ENCODE data around the gene NRP1. TPM values are rescaled to one million over a fixed set of nuclear protein-coding genes. Genes with fewer than 3 reads are reported as not detected.

NRP1 gene
- total and polyA plus RNA-seq, 4 donors: 18.5 to 188 (median 71.7) TPM

- Histone ChIP-seq H3K4me1 (ENCODE audit: control insufficient read depth in 5 of 5, insufficient read depth in 5 of 5, low read length in 5 of 5) (peaks cover 2 to 18% (median 8%) of the 10 kb centered on the region in 5 donors), H3K4me3 (no peak overlapping the region), H3K27me3 (ENCODE audit: control insufficient read depth in 3 of 3, insufficient read depth in 3 of 3, low read length in 2 of 3) (no peaks in the 10 kb centered on the region), H3K36me3 (ENCODE audit: control insufficient read depth in 4 of 4, insufficient read depth in 4 of 4, low read length in 4 of 4) (peaks cover 18 to 59% (median 32%) of the 10 kb centered on the region in 4 donors), H3K9me3 (ENCODE audit: control insufficient read depth in 4 of 4, insufficient read depth in 3 of 4, low read length in 3 of 4) (no peaks in the 10 kb centered on the region), H3K9ac (ENCODE audit: insufficient read depth in 1 of 2, low read length in 2 of 2) (no peak overlapping the region), H3K27ac (ENCODE audit: low read depth in 1 of 2, low read length in 1 of 2) (no peak overlapping the region)
- no peak for DNase-seq
- TF ChIP-seq CTCF (IDR thresholded peaks at IDR 0.05; ENCODE audit: control extremely low read depth, extremely low read depth): no peak
- WGBS, 2 donors: 91 to 95% methylated on average over 3 of the region's 3 CpGs
- ATAC-seq (ENCODE audit: insufficient read depth, low FRiP score): no peak
Observed at GRCh38 chr10:33209802-33210201, 124.7 kb downstream of the NRP1 start.

GRCh38 chr10:33208166-33208565 is 126.3 kb downstream of the NRP1 start:
- no peak for TF ChIP-seq CTCF (IDR thresholded peaks at IDR 0.05; ENCODE audit: control extremely low read depth, extremely low read depth)
- 83 to 95% methylated on average over 4 of the region's 4 CpGs for WGBS, 2 donors
- no peaks in the 10 kb centered on the region for H3K9me3 ChIP-seq (ENCODE audit: control insufficient read depth in 4 of 4, insufficient read depth in 3 of 4, low read length in 3 of 4)

GRCh38 chr10:33204031-33204430 is 130.4 kb downstream of the NRP1 start:
- TF ChIP-seq CTCF (IDR thresholded peaks at IDR 0.05; ENCODE audit: control extremely low read depth, extremely low read depth): no peak
- DNase-seq (peak in 1 of 3 donors; percentile 50), ATAC-seq (ENCODE audit: insufficient read depth, low FRiP score) (no peak)
- peaks cover 0 to 6% (median 0%) of the 10 kb centered on the region in 5 donors for H3K4me1 ChIP-seq (ENCODE audit: control insufficient read depth in 5 of 5, insufficient read depth in 5 of 5, low read length in 5 of 5)
- WGBS, 2 donors: 67 to 82% methylated on average over 7 of the region's 7 CpGs
- no peaks in the 10 kb centered on the region for H3K27me3 ChIP-seq (ENCODE audit: control insufficient read depth in 3 of 3, insufficient read depth in 3 of 3, low read length in 2 of 3)
- H3K9ac ChIP-seq (ENCODE audit: insufficient read depth in 1 of 2, low read length in 2 of 2): no peak overlapping the region
- H3K36me3 ChIP-seq (ENCODE audit: control insufficient read depth in 4 of 4, insufficient read depth in 4 of 4, low read length in 4 of 4): peaks cover 16 to 57% (median 52%) of the 10 kb centered on the region in 4 donors
- no peak overlapping the region for H3K27ac ChIP-seq (ENCODE audit: low read depth in 1 of 2, low read length in 1 of 2)
- H3K4me3 ChIP-seq: no peak overlapping the region
- no peaks in the 10 kb centered on the region for H3K9me3 ChIP-seq (ENCODE audit: control insufficient read depth in 4 of 4, insufficient read depth in 3 of 4, low read length in 3 of 4)

More at GRCh38 chr10:33208166-33208565, 126.3 kb downstream of the NRP1 start:
- no peak overlapping the region for H3K4me3 ChIP-seq
- H3K36me3 ChIP-seq (ENCODE audit: control insufficient read depth in 4 of 4, insufficient read depth in 4 of 4, low read length in 4 of 4): peaks cover 12 to 50% (median 28%) of the 10 kb centered on the region in 4 donors
- ATAC-seq (ENCODE audit: insufficient read depth, low FRiP score) (no peak), DNase-seq (no peak)
- no peaks in the 10 kb centered on the region for H3K27me3 ChIP-seq (ENCODE audit: control insufficient read depth in 3 of 3, insufficient read depth in 3 of 3, low read length in 2 of 3)
- H3K4me1 ChIP-seq (ENCODE audit: control insufficient read depth in 5 of 5, insufficient read depth in 5 of 5, low read length in 5 of 5): peaks cover under 1 to 18% (median 8%) of the 10 kb centered on the region in 5 donors
- H3K27ac ChIP-seq (ENCODE audit: low read depth in 1 of 2, low read length in 1 of 2): no peak overlapping the region
- no peak overlapping the region for H3K9ac ChIP-seq (ENCODE audit: insufficient read depth in 1 of 2, low read length in 2 of 2)

- Histone ChIP-seq H3K4me1 (ENCODE audit: control insufficient read depth in 5 of 5, insufficient read depth in 5 of 5, low read length in 5 of 5) (peaks cover 0 to 7% (median 6%) of the 10 kb centered on the region in 5 donors), H3K27ac (ENCODE audit: low read depth in 1 of 2, low read length in 1 of 2) (peak overlapping the region in 1 of 2 donors; percentile 14), H3K36me3 (ENCODE audit: control insufficient read depth in 4 of 4, insufficient read depth in 4 of 4, low read length in 4 of 4) (peaks cover 9 to 60% (median 57%) of the 10 kb centered on the region in 4 donors), H3K9me3 (ENCODE audit: control insufficient read depth in 4 of 4, insufficient read depth in 3 of 4, low read length in 3 of 4) (no peaks in the 10 kb centered on the region), H3K27me3 (ENCODE audit: control insufficient read depth in 3 of 3, insufficient read depth in 3 of 3, low read length in 2 of 3) (no peaks in the 10 kb centered on the region), H3K4me3 (no peak overlapping the region), H3K9ac (ENCODE audit: insufficient read depth in 1 of 2, low read length in 2 of 2) (no peak overlapping the region)
- no peak for TF ChIP-seq CTCF (IDR thresholded peaks at IDR 0.05; ENCODE audit: control extremely low read depth, extremely low read depth)
- 67 to 72% methylated on average over 5 of the region's 5 CpGs for WGBS, 2 donors
- DNase-seq (no peak), ATAC-seq (ENCODE audit: insufficient read depth, low FRiP score) (no peak)
Observed at GRCh38 chr10:33201971-33202370, 132.5 kb downstream of the NRP1 start.

All from lung (tissue), 12 donors.